B cell (primary cell): ENCODE measurements around the gene HADH.

ENCODE experiments used
- CTCF ChIP-seq: fragments of 200-600 bp; IDR thresholded peaks from one replicate; pipeline ENCODE4 v1.8.0; 2022; ENCODE audit warnings: antibody characterized with exemption, mild to moderate bottlenecking
- EZH2 ChIP-seq: IDR thresholded peaks from 2 replicates; pipeline ENCODE4 v1.6.1; 2012; ENCODE audit warnings: borderline replicate concordance, low read depth, mild to moderate bottlenecking, moderate library complexity, low read length; ENCODE audit not compliant: insufficient read depth, poor library complexity, severe bottlenecking

- TF ChIP-seq CTCF (no peak), EZH2 (no peak)
Measured at GRCh38 chr4:107966903-107967302, 22.8 kb upstream of the HADH start.
